ENCODE measurements around the gene TNFSF13. TPM values are rescaled to one million over a fixed set of nuclear protein-coding genes. Genes with fewer than 3 reads are reported as not detected.

Gene TNFSF13
- total RNA-seq, 2 donors from 2014 or later, result 1.5 to 1.9 TPM

GRCh38 chr17:7541074-7541621, 17.4 kb upstream of the TNFSF13 start:
- Mint-ChIP-seq H3K27ac (no peak overlapping the region), H3K4me1 (no peaks in the 10 kb centered on the region), H3K4me3 (no peak overlapping the region), H3K9me3 (no peaks in the 10 kb centered on the region), H3K27me3 (no peaks in the 10 kb centered on the region), H3K36me3 (ENCODE audit: low read depth) (no peaks in the 10 kb centered on the region)
- ATAC-seq (replicated peaks), result no peak

GRCh38 chr17:7544911-7545310, 13.6 kb upstream of the TNFSF13 start:
- ATAC-seq (replicated peaks), result no peak
- H3K4me3 Mint-ChIP-seq, result no peak overlapping the region
- no peak overlapping the region for H3K27ac Mint-ChIP-seq
- H3K27me3 Mint-ChIP-seq, result no peaks in the 10 kb centered on the region
- H3K9me3 Mint-ChIP-seq, result no peaks in the 10 kb centered on the region
- H3K36me3 Mint-ChIP-seq (ENCODE audit: low read depth), result no peaks in the 10 kb centered on the region
- H3K4me1 Mint-ChIP-seq, result peaks cover 11% of the 10 kb centered on the region

GRCh38 chr17:7548585-7549400, 9.8 kb upstream of the TNFSF13 start, which contains the start of gene TNFSF12:
TNFSF12 (plus strand) TSS chr17:7549058; CDS start chr17:7549154, 96 bp downstream.
- no peaks in the 10 kb centered on the region for H3K9me3 Mint-ChIP-seq
- peaks cover 14% of the 10 kb centered on the region for H3K36me3 Mint-ChIP-seq (ENCODE audit: low read depth)
- peaks cover 33% of the 10 kb centered on the region for H3K4me1 Mint-ChIP-seq
- peak; percentile 66 for ATAC-seq (replicated peaks)
- no peaks in the 10 kb centered on the region for H3K27me3 Mint-ChIP-seq
- H3K4me3 Mint-ChIP-seq, result peak within 1 kb of the TSS; percentile 77
- peak within 1 kb of the TSS; percentile 63 for H3K27ac Mint-ChIP-seq

GRCh38 chr17:7549401-7550055, 9.0 kb upstream of the TNFSF13 start:
- Mint-ChIP-seq H3K4me3 (peak overlapping the region; percentile 77), H3K27me3 (no peaks in the 10 kb centered on the region), H3K9me3 (no peaks in the 10 kb centered on the region), H3K36me3 (ENCODE audit: low read depth) (peaks cover 14% of the 10 kb centered on the region), H3K27ac (peak overlapping the region; percentile 12), H3K4me1 (peaks cover 36% of the 10 kb centered on the region)
- ATAC-seq (replicated peaks), result peak; percentile 64

GRCh38 chr17:7550344-7550743, 8.2 kb upstream of the TNFSF13 start:
- Mint-ChIP-seq H3K27ac (no peak overlapping the region), H3K27me3 (no peaks in the 10 kb centered on the region), H3K4me3 (peak overlapping the region; percentile 77), H3K4me1 (peaks cover 41% of the 10 kb centered on the region), H3K36me3 (ENCODE audit: low read depth) (peaks cover 14% of the 10 kb centered on the region), H3K9me3 (no peaks in the 10 kb centered on the region)
- ATAC-seq (replicated peaks), result no peak

GRCh38 chr17:7551396-7551795, 7.2 kb upstream of the TNFSF13 start:
- peaks cover 45% of the 10 kb centered on the region for H3K4me1 Mint-ChIP-seq
- H3K4me3 Mint-ChIP-seq, result peak overlapping the region; percentile 77
- no peak overlapping the region for H3K27ac Mint-ChIP-seq
- no peaks in the 10 kb centered on the region for H3K27me3 Mint-ChIP-seq
- peaks cover 14% of the 10 kb centered on the region for H3K36me3 Mint-ChIP-seq (ENCODE audit: low read depth)
- no peak for ATAC-seq (replicated peaks)
- H3K9me3 Mint-ChIP-seq, result no peaks in the 10 kb centered on the region

GRCh38 chr17:7552621-7553051, 5.9 kb upstream of the TNFSF13 start:
- Mint-ChIP-seq H3K27me3 (no peaks in the 10 kb centered on the region), H3K4me1 (peaks cover 45% of the 10 kb centered on the region), H3K4me3 (peak overlapping the region; percentile 77), H3K27ac (peak overlapping the region; percentile 42), H3K36me3 (ENCODE audit: low read depth) (peaks cover 14% of the 10 kb centered on the region), H3K9me3 (no peaks in the 10 kb centered on the region)
- ATAC-seq (replicated peaks), result peak; percentile 87

GRCh38 chr17:7553356-7553755, 5.2 kb upstream of the TNFSF13 start:
- Mint-ChIP-seq H3K4me1 (peaks cover 42% of the 10 kb centered on the region), H3K27ac (peak overlapping the region; percentile 83), H3K27me3 (no peaks in the 10 kb centered on the region), H3K9me3 (no peaks in the 10 kb centered on the region), H3K4me3 (peak overlapping the region; percentile 77), H3K36me3 (ENCODE audit: low read depth) (peaks cover 14% of the 10 kb centered on the region)
- ATAC-seq (replicated peaks), result no peak

- Mint-ChIP-seq H3K9me3 (no peaks in the 10 kb centered on the region), H3K4me1 (peaks cover 36% of the 10 kb centered on the region), H3K4me3 (no peak overlapping the region), H3K27me3 (no peaks in the 10 kb centered on the region), H3K36me3 (ENCODE audit: low read depth) (peaks cover 18% of the 10 kb centered on the region), H3K27ac (peak overlapping the region; percentile 68)
- ATAC-seq (replicated peaks), result no peak
These were observed 3.1 kb upstream of the TNFSF13 start for GRCh38 chr17:7555320-7555948.

- Mint-ChIP-seq H3K9me3 (no peaks in the 10 kb centered on the region), H3K4me1 (peaks cover 35% of the 10 kb centered on the region), H3K36me3 (ENCODE audit: low read depth) (peaks cover 21% of the 10 kb centered on the region), H3K27me3 (no peaks in the 10 kb centered on the region), H3K27ac (peak overlapping the region; percentile 32), H3K4me3 (no peak overlapping the region)
- ATAC-seq (replicated peaks), result no peak
These were observed 1.9 kb upstream of the TNFSF13 start for GRCh38 chr17:7556627-7557026.

GRCh38 chr17:7557147-7557764, 1.3 kb upstream of the TNFSF13 start:
- Mint-ChIP-seq H3K27me3 (no peaks in the 10 kb centered on the region), H3K27ac (no peak overlapping the region), H3K4me3 (no peak overlapping the region), H3K36me3 (ENCODE audit: low read depth) (peaks cover 23% of the 10 kb centered on the region), H3K9me3 (no peaks in the 10 kb centered on the region), H3K4me1 (peaks cover 35% of the 10 kb centered on the region)
- no peak for ATAC-seq (replicated peaks)

- ATAC-seq (replicated peaks), result no peak
- Mint-ChIP-seq H3K4me1 (peaks cover 35% of the 10 kb centered on the region), H3K4me3 (no peak overlapping the region), H3K27me3 (no peaks in the 10 kb centered on the region), H3K9me3 (no peaks in the 10 kb centered on the region), H3K36me3 (ENCODE audit: low read depth) (peaks cover 24% of the 10 kb centered on the region), H3K27ac (peak overlapping the region; percentile 61)
These were observed 591 bp upstream of the TNFSF13 start for GRCh38 chr17:7557775-7558543.

- Mint-ChIP-seq H3K27ac (peak overlapping the region; percentile 86), H3K27me3 (no peaks in the 10 kb centered on the region), H3K4me3 (peak overlapping the region; percentile 91), H3K9me3 (no peaks in the 10 kb centered on the region), H3K36me3 (ENCODE audit: low read depth) (peaks cover 35% of the 10 kb centered on the region), H3K4me1 (peaks cover 29% of the 10 kb centered on the region)
- no peak for ATAC-seq (replicated peaks)
These were observed 996 bp downstream of the TNFSF13 start for GRCh38 chr17:7559320-7560171.
